GM12892 (cell line): Measurements from ENCODE around the gene ERBB4.

Experiments used
- POLR2A ChIP-seq: IDR thresholded peaks from 2 replicates; pipeline ENCODE4 v1.6.1; 2011; ENCODE audit warnings: low read depth, low read length, control low read depth
- POLR2AphosphoS5 ChIP-seq: IDR thresholded peaks from 2 replicates; pipeline ENCODE4 v1.6.1; 2011; ENCODE audit warnings: low read depth, low read length, control low read depth
- TAF1 ChIP-seq: IDR thresholded peaks from 2 replicates; pipeline ENCODE4 v1.6.1; 2011; ENCODE audit warnings: low read depth, mild to moderate bottlenecking, control low read depth, low read length, borderline replicate concordance

DNA sequence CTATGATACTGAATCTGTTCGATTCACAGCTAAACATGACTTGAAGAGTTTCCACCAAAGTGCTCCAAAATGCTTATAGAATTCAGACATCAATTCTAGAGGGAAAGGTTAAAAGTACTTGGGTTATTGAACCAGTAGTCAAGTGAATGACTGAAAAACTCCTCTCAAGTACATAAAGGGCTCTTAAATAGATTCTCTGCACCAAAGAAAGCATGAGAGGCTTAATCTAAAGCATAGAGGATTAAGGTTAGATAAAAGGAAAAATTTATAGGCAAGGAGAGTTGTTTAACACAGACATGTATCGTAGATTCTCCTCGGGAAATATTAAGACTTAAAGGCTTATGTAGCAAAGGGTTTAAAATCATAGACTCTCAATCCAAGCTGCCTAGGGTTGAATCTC lies 701.4 kb downstream of the ERBB4 start:
- TF ChIP-seq POLR2AphosphoS5 (no peak), POLR2A (no peak), TAF1 (no peak)
